SU-DHL-6 (cell line): ENCODE measurements around the gene SAT2.

ENCODE experiments used
- H2AFZ ChIP-seq: fragments of 200-600 bp; sonication (generic); 2 replicates; pipeline ENCODE4 v1.6.1; 2014; ENCODE audit warnings: low read depth, mild to moderate bottlenecking, moderate library complexity, mixed read lengths, antibody characterized with exemption, low read length; ENCODE audit not compliant: severe bottlenecking
- H3F3A ChIP-seq: fragments of 200-600 bp; shearing (Covaris generic); 2 replicates; pipeline ENCODE4 v1.6.0; 2016; ENCODE audit warnings: antibody characterized with exemption, mild to moderate bottlenecking; ENCODE audit not compliant: insufficient read depth
- H3K27ac ChIP-seq: fragments of 200-600 bp; sonication (generic); 2 replicates; pipeline ENCODE4 v1.5.1; 2016; ENCODE audit warnings: low read depth, mild to moderate bottlenecking, low read length, moderate library complexity, mixed read lengths
- H3K27me3 ChIP-seq: fragments of 200-600 bp; sonication (generic), shearing (Covaris generic); 2 replicates; pipeline ENCODE4 v1.6.0; 2014; ENCODE audit warnings: mild to moderate bottlenecking, low read length
- H3K36me3 ChIP-seq: fragments of 200-600 bp; sonication (generic); 2 replicates; pipeline ENCODE4 v1.6.1; 2014; ENCODE audit warnings: mild to moderate bottlenecking, low read length, mixed read lengths
- H3K4me2 ChIP-seq: fragments of 300-600, 200-600 bp; shearing (Covaris generic), sonication (generic); 2 replicates; pipeline ENCODE4 v1.6.0; 2014; ENCODE audit warnings: low read length, low read depth, mild to moderate bottlenecking; ENCODE audit not compliant: poor library complexity, severe bottlenecking
- H3K4me3 ChIP-seq: fragments of 200-600 bp; sonication (generic); 2 replicates; pipeline ENCODE4 v1.5.1; 2014; ENCODE audit warnings: antibody characterized with exemption, low read length, mild to moderate bottlenecking, mixed read lengths; ENCODE audit not compliant: insufficient read depth, poor library complexity, severe bottlenecking
- H3K79me2 ChIP-seq: fragments of 200-600 bp; sonication (generic); 2 replicates; pipeline ENCODE4 v1.6.1; 2014; ENCODE audit warnings: mild to moderate bottlenecking, low read length, moderate library complexity; ENCODE audit not compliant: insufficient read depth
- H3K9ac ChIP-seq: fragments of 200-600 bp; sonication (generic); 2 replicates; pipeline ENCODE4 v1.7.0; 2014; ENCODE audit warnings: mild to moderate bottlenecking, low read length
- H3K9me2 ChIP-seq: fragments of 200-600 bp; sonication (generic); replicated peaks from 2 replicates; pipeline ENCODE4 v1.6.1; 2014; ENCODE audit warnings: low read length; ENCODE audit not compliant: insufficient read depth
- H3K9me3 ChIP-seq: fragments of 200-600 bp; sonication (generic); 2 replicates; pipeline ENCODE4 v1.6.1; 2014; ENCODE audit warnings: low read length, mixed read lengths; ENCODE audit not compliant: insufficient read depth
- H4K20me1 ChIP-seq: fragments of 200-600 bp; sonication (generic); 2 replicates; pipeline ENCODE4 v1.6.1; 2014; ENCODE audit warnings: low read depth, mild to moderate bottlenecking, antibody characterized with exemption, low read length, moderate library complexity, mixed read lengths
- EZH2phosphoT487 ChIP-seq: fragments of 200-600 bp; sonication (generic), shearing (Covaris generic); conservative IDR thresholded peaks from 2 replicates; pipeline ENCODE4 v1.6.1; 2018; ENCODE audit warnings: mild to moderate bottlenecking, antibody characterized with exemption, low read length, moderate library complexity, mixed read lengths
- TF ChIP-seq, protein P1 (sequence below): fragments of 200-600 bp; sonication (generic); IDR thresholded peaks from one replicate; pipeline ENCODE4 v1.5.1; 2017; ENCODE audit warnings: antibody characterized with exemption, mild to moderate bottlenecking, low read length, moderate library complexity; ENCODE audit not compliant: insufficient read depth, poor library complexity, severe bottlenecking

Gene SAT2

DNA sequence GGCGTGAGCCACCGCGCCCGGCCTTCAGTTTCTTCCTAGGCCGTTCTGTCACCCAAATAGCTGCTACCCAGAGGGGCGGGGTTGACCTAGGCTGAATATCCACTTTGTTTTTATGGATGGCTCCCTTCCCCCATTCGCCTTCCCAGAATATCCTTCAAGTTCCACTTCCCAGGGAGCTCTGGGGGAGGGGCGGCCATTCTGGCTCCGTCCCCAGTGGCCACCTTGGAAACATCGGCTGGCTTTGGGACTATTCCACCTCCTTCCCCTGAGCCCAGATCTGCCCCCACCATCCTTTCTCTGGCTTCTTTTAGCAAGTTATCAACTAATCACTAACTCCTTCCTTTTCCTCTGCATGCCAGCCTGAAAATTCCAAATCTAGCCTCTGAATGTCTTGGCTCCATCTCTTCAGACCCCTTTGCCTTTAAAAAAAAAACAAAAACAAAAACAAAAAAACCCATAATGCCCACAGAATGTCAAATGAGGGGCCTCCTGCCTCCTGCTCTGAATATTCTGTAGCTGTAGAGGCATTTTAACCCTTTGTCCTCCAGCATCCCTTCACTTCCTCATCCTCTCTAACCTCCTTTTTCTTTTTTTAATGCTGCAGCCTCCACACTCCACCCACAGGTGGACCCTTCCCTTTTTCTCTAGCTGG, 29.5 kb upstream of the SAT2 start:
- H3K4me3 ChIP-seq, result no peak overlapping the region
- no peaks in the 10 kb centered on the region for H4K20me1 ChIP-seq
- no peaks in the 10 kb centered on the region for H3K79me2 ChIP-seq
- H3K9ac ChIP-seq, result no peak overlapping the region
- H2AFZ ChIP-seq, result no peak overlapping the region
- H3K36me3 ChIP-seq, result no peaks in the 10 kb centered on the region
- no peaks in the 10 kb centered on the region for H3K27me3 ChIP-seq
- H3K9me3 ChIP-seq, result no peaks in the 10 kb centered on the region
- TF ChIP-seq, protein P1, sequence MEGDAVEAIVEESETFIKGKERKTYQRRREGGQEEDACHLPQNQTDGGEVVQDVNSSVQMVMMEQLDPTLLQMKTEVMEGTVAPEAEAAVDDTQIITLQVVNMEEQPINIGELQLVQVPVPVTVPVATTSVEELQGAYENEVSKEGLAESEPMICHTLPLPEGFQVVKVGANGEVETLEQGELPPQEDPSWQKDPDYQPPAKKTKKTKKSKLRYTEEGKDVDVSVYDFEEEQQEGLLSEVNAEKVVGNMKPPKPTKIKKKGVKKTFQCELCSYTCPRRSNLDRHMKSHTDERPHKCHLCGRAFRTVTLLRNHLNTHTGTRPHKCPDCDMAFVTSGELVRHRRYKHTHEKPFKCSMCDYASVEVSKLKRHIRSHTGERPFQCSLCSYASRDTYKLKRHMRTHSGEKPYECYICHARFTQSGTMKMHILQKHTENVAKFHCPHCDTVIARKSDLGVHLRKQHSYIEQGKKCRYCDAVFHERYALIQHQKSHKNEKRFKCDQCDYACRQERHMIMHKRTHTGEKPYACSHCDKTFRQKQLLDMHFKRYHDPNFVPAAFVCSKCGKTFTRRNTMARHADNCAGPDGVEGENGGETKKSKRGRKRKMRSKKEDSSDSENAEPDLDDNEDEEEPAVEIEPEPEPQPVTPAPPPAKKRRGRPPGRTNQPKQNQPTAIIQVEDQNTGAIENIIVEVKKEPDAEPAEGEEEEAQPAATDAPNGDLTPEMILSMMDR, result no peak
- TF ChIP-seq EZH2phosphoT487, result no peak
- H3F3A ChIP-seq, result no peaks in the 10 kb centered on the region
- no peaks in the 10 kb centered on the region for H3K9me2 ChIP-seq
- no peak overlapping the region for H3K4me2 ChIP-seq
- H3K27ac ChIP-seq, result no peak overlapping the region

DNA sequence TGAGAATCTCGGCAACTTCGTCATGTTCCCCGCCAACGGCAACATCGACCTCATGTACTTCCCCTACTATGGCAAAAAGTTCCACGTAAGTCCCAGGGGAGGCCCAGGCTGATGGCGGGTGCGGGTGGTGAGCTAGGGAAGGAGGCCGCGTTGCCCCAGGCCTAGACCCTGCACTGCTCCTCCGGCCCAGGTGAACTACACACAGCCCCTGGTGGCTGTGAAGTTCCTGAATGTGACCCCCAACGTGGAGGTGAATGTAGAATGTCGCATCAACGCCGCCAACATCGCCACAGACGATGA, 27.9 kb upstream of the SAT2 start:
- Histone ChIP-seq H3K27me3 (no peaks in the 10 kb centered on the region), H3K79me2 (no peaks in the 10 kb centered on the region), H3K9me2 (no peaks in the 10 kb centered on the region), H3K4me2 (no peak overlapping the region), H2AFZ (no peak overlapping the region), H4K20me1 (no peaks in the 10 kb centered on the region), H3K9me3 (no peaks in the 10 kb centered on the region), H3K36me3 (no peaks in the 10 kb centered on the region), H3K9ac (no peak overlapping the region), H3K4me3 (no peak overlapping the region), H3K27ac (no peak overlapping the region), H3F3A (no peaks in the 10 kb centered on the region)
- no peak for TF ChIP-seq EZH2phosphoT487
- TF ChIP-seq, protein P1, result no peak

DNA sequence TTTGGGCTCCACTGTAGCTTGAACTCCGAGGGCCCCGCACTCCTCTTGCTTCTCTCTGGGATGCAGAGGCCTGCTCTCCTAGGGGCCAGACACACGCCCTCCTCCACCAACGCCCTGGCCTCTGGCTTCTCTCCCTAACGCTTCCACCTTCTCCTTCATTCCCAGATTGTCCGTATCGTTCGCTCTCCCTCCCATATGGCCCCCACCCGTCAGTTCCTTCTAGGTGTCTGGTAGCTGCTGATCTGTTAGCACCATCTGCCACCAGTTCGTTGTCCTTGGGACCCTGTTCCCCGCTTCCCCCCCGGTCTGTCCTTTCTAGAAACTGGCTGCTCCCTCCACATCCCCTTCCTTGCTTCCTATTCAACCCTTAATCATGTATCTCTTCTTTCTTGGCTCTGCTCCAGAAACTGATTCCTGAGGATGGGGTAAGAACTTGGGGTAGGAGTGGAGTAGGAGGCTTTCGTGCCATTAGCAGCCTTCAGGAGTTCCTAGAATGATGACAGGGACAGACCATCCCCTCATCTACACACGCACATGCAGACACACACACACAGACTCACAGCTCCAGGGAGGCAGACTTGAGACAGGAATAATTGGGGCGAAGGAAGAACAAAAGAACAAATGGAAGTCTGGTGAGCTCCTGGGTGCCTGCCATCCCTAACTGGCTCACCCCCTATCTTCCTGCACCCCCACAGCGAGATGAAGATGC, 27.4 kb upstream of the SAT2 start:
- Histone ChIP-seq H3K4me2 (no peak overlapping the region), H4K20me1 (no peaks in the 10 kb centered on the region)
- TF ChIP-seq, protein P1, result no peak
- TF ChIP-seq EZH2phosphoT487, result no peak

More for the DNA sequence above, 27.4 kb upstream of the SAT2 start:
- no peaks in the 10 kb centered on the region for H3K79me2 ChIP-seq
- H3F3A ChIP-seq, result no peaks in the 10 kb centered on the region
- no peak overlapping the region for H3K27ac ChIP-seq
- no peaks in the 10 kb centered on the region for H3K9me2 ChIP-seq
- no peaks in the 10 kb centered on the region for H3K9me3 ChIP-seq
- H2AFZ ChIP-seq, result no peak overlapping the region
- H3K9ac ChIP-seq, result no peak overlapping the region
- no peak overlapping the region for H3K4me3 ChIP-seq
- no peaks in the 10 kb centered on the region for H3K27me3 ChIP-seq
- no peaks in the 10 kb centered on the region for H3K36me3 ChIP-seq
